ENCODE data around the gene GPR75.

DNA sequence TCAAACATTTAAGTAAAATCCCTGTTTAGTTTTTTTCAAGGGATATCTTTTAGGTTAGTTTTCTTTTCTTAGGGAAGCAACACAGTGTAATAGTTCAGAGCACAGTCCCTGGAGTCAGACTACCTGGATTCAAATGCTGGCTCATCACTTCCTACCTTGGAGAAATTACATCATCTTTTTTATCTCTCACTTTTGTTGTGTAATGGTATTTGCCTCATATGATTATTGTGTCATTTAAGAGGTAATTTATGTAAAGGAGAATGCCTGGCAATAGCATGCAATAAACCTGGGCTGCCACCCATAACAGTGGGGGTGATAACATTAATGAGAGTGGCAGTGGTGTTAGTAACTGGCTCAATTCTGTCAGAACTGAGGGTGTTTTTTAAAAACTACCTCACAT is 46.6 kb downstream of the GPR75 start:
- TF ChIP-seq, protein P1, sequence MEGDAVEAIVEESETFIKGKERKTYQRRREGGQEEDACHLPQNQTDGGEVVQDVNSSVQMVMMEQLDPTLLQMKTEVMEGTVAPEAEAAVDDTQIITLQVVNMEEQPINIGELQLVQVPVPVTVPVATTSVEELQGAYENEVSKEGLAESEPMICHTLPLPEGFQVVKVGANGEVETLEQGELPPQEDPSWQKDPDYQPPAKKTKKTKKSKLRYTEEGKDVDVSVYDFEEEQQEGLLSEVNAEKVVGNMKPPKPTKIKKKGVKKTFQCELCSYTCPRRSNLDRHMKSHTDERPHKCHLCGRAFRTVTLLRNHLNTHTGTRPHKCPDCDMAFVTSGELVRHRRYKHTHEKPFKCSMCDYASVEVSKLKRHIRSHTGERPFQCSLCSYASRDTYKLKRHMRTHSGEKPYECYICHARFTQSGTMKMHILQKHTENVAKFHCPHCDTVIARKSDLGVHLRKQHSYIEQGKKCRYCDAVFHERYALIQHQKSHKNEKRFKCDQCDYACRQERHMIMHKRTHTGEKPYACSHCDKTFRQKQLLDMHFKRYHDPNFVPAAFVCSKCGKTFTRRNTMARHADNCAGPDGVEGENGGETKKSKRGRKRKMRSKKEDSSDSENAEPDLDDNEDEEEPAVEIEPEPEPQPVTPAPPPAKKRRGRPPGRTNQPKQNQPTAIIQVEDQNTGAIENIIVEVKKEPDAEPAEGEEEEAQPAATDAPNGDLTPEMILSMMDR (conservative IDR thresholded peaks at IDR 0.05), result no peak
- TF ChIP-seq ZFX (IDR thresholded peaks at IDR 0.05), result no peak

All from C4-2B (cell line).